Uterus (tissue), 4 donors: ENCODE measurements around the gene GPR173. TPM values are rescaled to one million over a fixed set of nuclear protein-coding genes. Genes with fewer than 3 reads are reported as not detected.

Source experiments
- DNase-seq, 2 donors: peaks; one replicate each; pipeline ENCODE4 v3.0.0-alpha.2; 2019 to 2020
- H3K27ac ChIP-seq, 2 donors: fragments of 200-600 bp; sonication (generic); 1 replicate in 1 of 2; 2 replicates in 1 of 2; pipeline ENCODE4 v1.5.1; 2016 to 2018
- H3K27me3 ChIP-seq, 2 donors: fragments of 200-600 bp; sonication (generic); one replicate each; pipeline ENCODE4 v1.5.1; 2018 to 2019; ENCODE audit warnings: control low read depth in 1 of 2
- H3K36me3 ChIP-seq, 2 donors: fragments of 200-600 bp; sonication (generic); one replicate each; pipeline ENCODE4 v1.5.1; 2019; ENCODE audit warnings: control low read depth in 1 of 2
- H3K4me1 ChIP-seq, 2 donors: fragments of 200-600 bp; sonication (generic); one replicate each; pipeline ENCODE4 v1.5.1; 2018 to 2019; ENCODE audit warnings: control low read depth in 1 of 2
- H3K4me3 ChIP-seq, 2 donors: fragments of 200-600 bp; sonication (generic); 1 replicate in 1 of 2; 2 replicates in 1 of 2; pipeline ENCODE4 v1.5.1; 2018 to 2019; ENCODE audit warnings: mild to moderate bottlenecking in 1 of 2
- H3K9me3 ChIP-seq, 2 donors: fragments of 200-600 bp; sonication (generic); one replicate each; pipeline ENCODE4 v1.5.1; 2019; ENCODE audit warnings: control low read depth in 1 of 2
- POLR2A ChIP-seq, 2 donors: fragments of 450-650 bp; IDR thresholded peaks; one replicate each; pipeline ENCODE4 v1.6.1; 2016; ENCODE audit warnings: antibody characterized with exemption in 2 of 2, mild to moderate bottlenecking in 1 of 2, moderate library complexity in 1 of 2
- intact Hi-C: fragments of 100-400 bp; cut with DNase I; formaldehyde crosslinking; loops from one replicate; pipeline ENCODE4 v1.15.1; 2023; ENCODE audit warnings: low total_unique reads
- small RNA-seq: library from RNA; depleted of rRNA; stranded (forward); fragments of <200 nt; gene quantifications from one replicate; pipeline ENCODE3, GENCODE V24; 2016
- total RNA-seq, 4 donors: library from RNA; depleted of rRNA in 3 of 4; stranded (reverse); fragments of >200 nt in 3 of 4; gene quantifications; one replicate each; pipeline versions ENCODE4 v1.1.0 to v1.2.4, GENCODE V29; 2014 to 2023
- TF ChIP-seq, protein P1 (sequence below), 4 experiments: fragments of 200-600 bp in 2 of 4; fragments of 450-650 bp in 2 of 4; sonication (generic) in 2 of 4; IDR thresholded peaks; one replicate each; pipeline ENCODE4 v1.5.1; 2016 to 2019; ENCODE audit warnings: antibody characterized with exemption in 4 of 4, mild to moderate bottlenecking in 2 of 4, moderate library complexity in 1 of 4
- donor health status: DM: yes; HTN: yes; CAD: no.

The GPR173 gene
- total RNA-seq, 4 donors from 2014 or later: 0.51 to 9.2 (median 4.5) TPM

DNA sequence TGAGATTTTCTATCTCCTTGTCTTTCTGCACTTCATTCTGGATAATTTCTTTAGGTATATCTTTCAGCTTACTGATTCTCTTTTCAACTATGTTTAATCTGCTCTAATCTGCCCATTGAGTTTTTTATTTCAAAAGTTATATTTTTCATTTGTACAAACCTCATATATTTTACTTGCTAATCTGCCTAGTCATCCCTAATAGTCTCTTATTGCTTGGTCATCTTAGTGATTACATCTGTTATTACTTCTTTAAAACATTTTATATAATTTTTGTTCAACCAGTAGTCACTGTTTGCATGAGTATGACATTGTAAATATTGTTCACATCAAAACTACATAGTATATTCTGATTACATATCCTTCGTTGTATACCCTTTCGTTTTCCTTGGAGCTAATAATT, 77.8 kb downstream of the GPR173 start:
- H3K9me3 ChIP-seq: no peaks in the 10 kb centered on the region
- H3K27ac ChIP-seq: no peak overlapping the region
- intact Hi-C loops: no loop called here
- H3K4me1 ChIP-seq: no peaks in the 10 kb centered on the region
- no peaks in the 10 kb centered on the region for H3K36me3 ChIP-seq
- no peak for DNase-seq
- H3K4me3 ChIP-seq: no peak overlapping the region
- no peaks in the 10 kb centered on the region for H3K27me3 ChIP-seq
- TF ChIP-seq POLR2A (IDR thresholded peaks at IDR 0.05): no peak
- TF ChIP-seq, protein P1, sequence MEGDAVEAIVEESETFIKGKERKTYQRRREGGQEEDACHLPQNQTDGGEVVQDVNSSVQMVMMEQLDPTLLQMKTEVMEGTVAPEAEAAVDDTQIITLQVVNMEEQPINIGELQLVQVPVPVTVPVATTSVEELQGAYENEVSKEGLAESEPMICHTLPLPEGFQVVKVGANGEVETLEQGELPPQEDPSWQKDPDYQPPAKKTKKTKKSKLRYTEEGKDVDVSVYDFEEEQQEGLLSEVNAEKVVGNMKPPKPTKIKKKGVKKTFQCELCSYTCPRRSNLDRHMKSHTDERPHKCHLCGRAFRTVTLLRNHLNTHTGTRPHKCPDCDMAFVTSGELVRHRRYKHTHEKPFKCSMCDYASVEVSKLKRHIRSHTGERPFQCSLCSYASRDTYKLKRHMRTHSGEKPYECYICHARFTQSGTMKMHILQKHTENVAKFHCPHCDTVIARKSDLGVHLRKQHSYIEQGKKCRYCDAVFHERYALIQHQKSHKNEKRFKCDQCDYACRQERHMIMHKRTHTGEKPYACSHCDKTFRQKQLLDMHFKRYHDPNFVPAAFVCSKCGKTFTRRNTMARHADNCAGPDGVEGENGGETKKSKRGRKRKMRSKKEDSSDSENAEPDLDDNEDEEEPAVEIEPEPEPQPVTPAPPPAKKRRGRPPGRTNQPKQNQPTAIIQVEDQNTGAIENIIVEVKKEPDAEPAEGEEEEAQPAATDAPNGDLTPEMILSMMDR (IDR thresholded peaks at IDR 0.05): no peak

DNA sequence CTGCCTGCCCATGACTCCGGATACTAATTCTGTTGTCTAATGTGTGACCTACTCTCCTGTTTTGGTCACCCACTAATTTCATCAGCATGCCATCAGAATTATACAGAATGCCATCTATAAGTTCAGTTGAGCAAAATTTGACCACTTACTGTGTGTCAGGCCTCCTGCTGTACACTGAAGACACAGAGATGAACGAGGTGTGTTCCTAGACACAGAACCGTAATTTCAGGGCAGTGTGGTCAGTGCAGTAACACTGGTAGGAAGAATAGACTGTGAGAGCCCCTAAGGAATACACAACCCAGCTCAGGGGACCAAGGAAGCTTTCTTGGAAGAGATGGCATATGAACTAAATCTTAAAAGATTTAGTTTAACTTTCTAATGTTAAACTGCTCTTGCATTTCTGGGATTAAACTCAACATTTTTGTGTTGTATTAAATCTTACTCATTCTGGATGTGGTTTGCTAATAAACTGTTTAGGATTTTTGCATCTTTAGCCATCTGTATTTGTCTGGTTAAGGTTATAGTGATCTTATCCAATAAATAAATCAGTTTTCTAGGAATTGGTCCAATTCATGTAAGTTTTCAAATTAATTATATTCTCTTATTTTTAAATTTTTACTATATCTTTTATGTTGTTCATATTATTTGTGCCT, 79.6 kb downstream of the GPR173 start:
- Histone ChIP-seq H3K27me3 (no peaks in the 10 kb centered on the region), H3K9me3 (no peaks in the 10 kb centered on the region), H3K27ac (no peak overlapping the region), H3K36me3 (no peaks in the 10 kb centered on the region), H3K4me3 (no peak overlapping the region), H3K4me1 (no peaks in the 10 kb centered on the region)
- no peak for DNase-seq
- TF ChIP-seq POLR2A (IDR thresholded peaks at IDR 0.05): no peak
- TF ChIP-seq, protein P1 (IDR thresholded peaks at IDR 0.05): no peak
- intact Hi-C loops: no loop called here

Small RNA genes within 50 kb of the gene (small RNA-seq; reads per million reads assigned to genes)
- gene AL591212.2: not detected

Other genes starting within 250 kb of the GPR173 start
- not detected for gene XAGE5, start 237.5 kb upstream of the GPR173 start, total RNA-seq
- not detected for gene XAGE3, start 180.7 kb upstream of the GPR173 start, total RNA-seq
- gene FAM156B, start 151.5 kb upstream of the GPR173 start, total RNA-seq: 10 to 100 TPM in 2 of 4 donors, 1 to 10 TPM in 2; 2.6 to 24.1 (median 8.5) TPM
- 10 to 100 TPM; 12.9 to 89.1 (median 25.8) TPM for gene FAM156A, start 90.3 kb upstream of the GPR173 start, total RNA-seq
- gene TSPYL2, start 33.6 kb downstream of the GPR173 start, total RNA-seq: 100 to 1,000 TPM in 1 of 4 donors, 10 to 100 TPM in 3; 19.5 to 152 (median 30.7) TPM
- gene KANTR, start 45.4 kb downstream of the GPR173 start, total RNA-seq: 10 to 100 TPM; 22.6 to 71.7 (median 33.6) TPM
- gene KDM5C, start 176.4 kb downstream of the GPR173 start, total RNA-seq: 100 to 1,000 TPM in 3 of 4 donors, 10 to 100 TPM in 1; 66.3 to 184 (median 127) TPM
- gene IQSEC2, start 232.8 kb downstream of the GPR173 start, total RNA-seq: 10 to 100 TPM in 2 of 4 donors, 1 to 10 TPM in 2; 4.1 to 31.6 (median 8.9) TPM